GM12864 (cell line): ENCODE results near the gene CACNG8.

ENCODE experiments used
- DNase-seq: peaks from one replicate; pipeline ENCODE4 v3.0.0-alpha.2; 2011; ENCODE audit warnings: low read depth
- H3K4me3 ChIP-seq: 2 replicates; pipeline ENCODE4 v1.5.1; 2011; ENCODE audit warnings: mild to moderate bottlenecking, low read depth, low read length, control low read depth
- CTCF ChIP-seq: IDR thresholded peaks from 2 replicates; pipeline ENCODE4 v1.5.1; 2011; ENCODE audit warnings: low read depth, mild to moderate bottlenecking, moderate library complexity, low read length, control low read depth, inconsistent platforms; ENCODE audit errors: missing control alignments

CACNG8 gene

DNA sequence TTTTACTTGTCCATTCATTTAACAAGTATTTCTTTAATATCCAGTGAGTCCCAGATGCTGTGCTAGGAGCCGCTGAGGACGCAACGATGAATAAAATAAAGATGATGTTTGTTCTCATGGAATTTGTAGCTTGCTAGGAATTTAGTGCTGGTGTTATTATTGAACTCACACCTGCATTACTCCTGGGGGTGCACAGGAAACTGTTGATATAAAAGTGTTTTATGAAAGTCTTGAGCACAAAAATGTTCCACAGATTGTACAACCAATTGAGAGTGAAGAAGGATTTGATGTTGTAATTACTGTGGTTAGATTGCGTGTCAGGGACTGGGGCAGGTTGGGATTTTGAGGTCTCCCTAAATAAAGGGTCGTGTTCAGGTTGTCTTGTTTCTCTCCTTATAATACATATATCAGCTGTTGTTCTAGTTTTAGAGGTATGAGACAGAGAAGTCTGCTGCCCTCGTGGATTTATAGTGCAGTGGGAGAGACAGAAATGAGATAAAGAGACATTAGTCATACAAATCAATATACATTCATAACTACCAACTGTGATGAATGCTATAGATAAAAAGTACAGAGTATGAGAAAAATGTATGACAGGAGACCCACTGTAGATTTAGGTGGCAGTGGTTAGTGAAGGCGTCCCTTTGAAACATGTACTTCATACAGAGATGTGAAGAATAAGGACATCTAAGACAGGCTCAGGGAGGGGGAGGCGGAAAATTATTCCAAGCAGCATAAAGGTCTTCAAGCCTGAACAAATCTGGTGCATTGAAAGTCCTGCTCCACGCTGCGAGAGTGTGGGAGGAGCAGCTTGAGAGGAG lies 40.0 kb downstream of the CACNG8 start:
- no peak for TF ChIP-seq CTCF
- H3K4me3 ChIP-seq = no peak overlapping the region
- DNase-seq = no peak

DNA sequence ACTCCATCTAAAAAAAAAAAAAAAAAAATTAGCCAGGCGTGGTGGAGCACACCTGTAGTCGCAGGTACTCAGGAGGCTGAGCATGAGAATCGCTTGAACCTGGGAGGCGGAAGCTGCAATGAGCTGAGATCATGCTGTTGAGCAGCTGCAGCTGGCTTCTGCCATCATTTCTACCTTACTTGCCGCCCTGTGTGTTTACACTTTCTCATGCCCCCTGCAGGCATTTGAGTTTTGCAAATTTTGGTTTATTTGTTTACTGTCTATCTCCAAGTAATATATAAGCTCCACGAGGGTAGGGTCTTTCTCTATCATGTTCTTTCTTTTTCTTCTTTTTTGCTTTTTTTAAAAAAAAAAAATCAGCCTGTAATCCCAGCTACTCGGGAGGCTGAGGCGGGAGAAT lies 46.7 kb downstream of the CACNG8 start:
- no peak for TF ChIP-seq CTCF
- H3K4me3 ChIP-seq = no peak overlapping the region
- DNase-seq = no peak

DNA sequence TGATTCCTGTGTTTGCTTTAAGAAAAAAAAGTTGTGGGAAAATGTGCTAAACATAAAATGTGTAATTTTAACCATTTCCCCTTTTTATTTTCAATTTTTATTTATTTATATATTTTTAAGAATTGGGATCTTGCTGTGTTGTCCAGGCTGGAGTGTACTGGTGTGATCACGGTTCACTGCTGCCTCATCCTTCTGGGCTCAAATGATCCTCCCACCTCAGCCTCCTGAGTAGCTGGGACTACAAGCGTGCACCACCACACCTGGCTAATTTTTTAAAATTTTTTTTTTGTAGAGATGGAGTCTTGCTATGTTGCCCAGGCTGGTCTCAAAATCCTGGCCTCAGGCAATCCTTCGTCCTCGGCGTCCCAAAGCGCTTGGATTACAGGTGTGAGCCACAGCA lies 47.7 kb downstream of the CACNG8 start:
- TF ChIP-seq CTCF = no peak
- no peak overlapping the region for H3K4me3 ChIP-seq

GRCh38 chr19:54011507-54012211 lies 48.9 kb downstream of the CACNG8 start:
- no peak for TF ChIP-seq CTCF
- no peak overlapping the region for H3K4me3 ChIP-seq
- DNase-seq = no peak

More for the DNA sequence above, 47.7 kb downstream of the CACNG8 start:
- DNase-seq = no peak

DNA sequence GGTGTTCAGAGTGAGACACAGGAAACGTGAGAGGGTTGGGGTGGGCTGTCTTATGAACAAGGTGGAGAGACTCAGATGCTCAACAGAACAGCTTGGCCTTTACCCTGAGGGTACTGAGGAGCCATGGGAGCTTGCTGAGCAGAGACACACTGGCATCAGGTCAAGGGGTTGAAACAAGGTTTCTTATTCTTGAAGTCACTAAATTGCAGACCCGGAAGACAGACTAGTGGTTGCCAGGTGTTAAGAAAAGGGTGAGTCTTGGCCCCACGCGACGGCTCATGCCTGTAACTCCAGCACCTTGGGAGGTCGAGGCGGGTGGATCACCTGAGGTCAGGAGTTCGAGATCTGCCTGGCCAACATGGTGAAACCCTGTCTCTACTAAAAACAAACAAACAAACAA lies 51.1 kb downstream of the CACNG8 start:
- no peak overlapping the region for H3K4me3 ChIP-seq
- no peak for DNase-seq
- TF ChIP-seq CTCF = no peak

GRCh38 chr19:54014920-54015560 lies 52.3 kb downstream of the CACNG8 start:
- no peak for TF ChIP-seq CTCF
- H3K4me3 ChIP-seq = no peak overlapping the region
- no peak for DNase-seq
